K562 (cell line): ENCODE measurements around the gene RNLS. TPM values are rescaled to one million over a fixed set of nuclear protein-coding genes. Genes with fewer than 3 reads are reported as not detected.

Experiments
- ATAC-seq: fragments of 200-7000 bp; cut with Tn5 transposase; 3 replicates; pipeline ENCODE4 v1.9.1; 2020; ENCODE audit warnings: moderate library complexity
- BruUV-seq: library from RNA; stranded (reverse); fragments of 400-500 nt; replicated peaks from 2 replicates; lab custom pipeline; 2021; lab: Mats Ljungman, UMichigan
- CTCF ChIA-PET: fragments of 300-600 bp; formaldehyde crosslinking; extraction: SDS; loops from one replicate; lab custom pipeline; 2021; ENCODE audit warnings: low intra/inter-chr PET ratio; lab: Yijun Ruan, JAX
- POLR2A ChIA-PET: fragments of 300-600, 350-650 bp; sonication (Branson Sonifier 250); formaldehyde crosslinking; extraction: SDS; loops from one replicate; lab custom pipeline; 2021; ENCODE audit warnings: antibody characterized with exemption, inconsistent platforms; lab: Yijun Ruan, JAX
- DNase-seq, 4 experiments: peaks; one replicate each; pipeline versions ENCODE4 v3.0.0 to v3.0.0-alpha.2; 2011 to 2018; ENCODE audit warnings: low spot score in 3 of 4, mixed read lengths in 3 of 4; ENCODE audit errors: extremely low read depth in 1 of 4
- FAIRE-seq: peaks from 2 replicates; lab custom pipeline; 2011; peaks lifted over from hg19 to GRCh38; lab: Jason Lieb, UNC
- H2AFZ ChIP-seq: 2 replicates; pipeline ENCODE4 v1.6.0; 2011; ENCODE audit warnings: low read depth, low read length, control low read depth, inconsistent platforms
- H3K27ac ChIP-seq: fragments of 200-600 bp; 3 replicates; pipeline ENCODE4 v1.8.0; 2011; ENCODE audit warnings: low read depth, mild to moderate bottlenecking, control low read depth, inconsistent platforms, low read length, moderate library complexity, mixed read lengths; ENCODE audit errors: extremely low read depth
- H3K27me3 ChIP-seq, 2 experiments: fragments of 300-600 bp in 1 of 2; 2 replicates in 1 of 2; 3 replicates in 1 of 2; pipeline versions ENCODE4 v1.6.0 to v1.8.0; 2011; ENCODE audit warnings: inconsistent platforms in 2 of 2, low read length in 2 of 2, mild to moderate bottlenecking in 1 of 2, mixed read lengths in 1 of 2, moderate library complexity in 1 of 2; ENCODE audit not compliant: control insufficient read depth in 2 of 2, insufficient read depth in 2 of 2
- H3K36me3 ChIP-seq: fragments of 300-600 bp; 3 replicates; pipeline ENCODE4 v1.8.0; 2011; ENCODE audit warnings: mild to moderate bottlenecking, low read length, inconsistent platforms; ENCODE audit not compliant: control insufficient read depth, insufficient read depth
- H3K4me1 ChIP-seq, 2 experiments: fragments of 200-600 bp in 1 of 2; replicated peaks in 1 of 2; 2 replicates in 1 of 2; 3 replicates in 1 of 2; pipeline versions ENCODE4 v1.5.1 to v1.8.0; 2011; ENCODE audit warnings: inconsistent platforms in 2 of 2, low read length in 2 of 2, mild to moderate bottlenecking in 1 of 2, mixed read lengths in 1 of 2, moderate library complexity in 1 of 2; ENCODE audit not compliant: control insufficient read depth in 2 of 2, insufficient read depth in 2 of 2
- H3K4me2 ChIP-seq: 2 replicates; pipeline ENCODE4 v1.6.1; 2011; ENCODE audit warnings: low read length, control low read depth, inconsistent platforms, mixed read lengths; ENCODE audit not compliant: insufficient read depth
- H3K4me3 ChIP-seq: fragments of 200-600 bp; sonication (generic), shearing (Covaris generic); 2 replicates; pipeline ENCODE4 v1.5.1; 2016; ENCODE audit warnings: control low read depth, inconsistent platforms
- H3K79me2 ChIP-seq: fragments of 200-600 bp; 3 replicates; pipeline ENCODE4 v1.8.0; 2011; ENCODE audit warnings: low read length, inconsistent platforms; ENCODE audit not compliant: control insufficient read depth, insufficient read depth
- H3K9ac ChIP-seq, 2 experiments: 2 replicates each; pipeline versions ENCODE4 v1.6.0 to v1.6.1; 2011; ENCODE audit warnings: low read depth in 2 of 2, low read length in 2 of 2, control low read depth in 1 of 2, inconsistent platforms in 1 of 2, mild to moderate bottlenecking in 1 of 2, mixed read lengths in 1 of 2; ENCODE audit not compliant: insufficient read depth in 1 of 2
- H3K9me1 ChIP-seq: one replicate; pipeline ENCODE4 v1.6.0; 2011; ENCODE audit warnings: inconsistent platforms, mild to moderate bottlenecking, low read length, moderate library complexity; ENCODE audit not compliant: control insufficient read depth, insufficient read depth
- H3K9me3 ChIP-seq: replicated peaks from 2 replicates; pipeline ENCODE4 v1.5.1; 2011; ENCODE audit warnings: low read depth, low read length, inconsistent platforms; ENCODE audit not compliant: control insufficient read depth, insufficient read depth
- H4K20me1 ChIP-seq: replicated peaks from 2 replicates; pipeline ENCODE4 v1.6.1; 2011; ENCODE audit warnings: low read length, inconsistent platforms, mixed read lengths; ENCODE audit not compliant: control insufficient read depth, insufficient read depth
- BRF1 ChIP-seq: IDR thresholded peaks from 3 replicates; pipeline ENCODE4 v1.6.1; 2011; ENCODE audit warnings: borderline replicate concordance, mild to moderate bottlenecking; ENCODE audit not compliant: insufficient read length; ENCODE audit errors: extremely low read depth
- FOXA3 ChIP-seq, 2 experiments: fragments of 450-650 bp in 1 of 2; sonication (generic) in 1 of 2; formaldehyde crosslinking; IDR thresholded peaks in 1 of 2; conservative IDR thresholded peaks in 1 of 2; 2 replicates each; pipeline versions ENCODE4 v1.4.0 to v1.8.0; 2020 to 2022; ENCODE audit warnings: mild to moderate bottlenecking in 2 of 2, missing genetic modification reagents in 1 of 2
- HINFP ChIP-seq: fragments of 450-650 bp; conservative IDR thresholded peaks from 2 replicates; pipeline ENCODE4 v1.6.1; 2016; ENCODE audit warnings: missing genetic modification characterization, low read depth, mild to moderate bottlenecking, control low read depth, missing compliant biosample characterization
- HMG20A ChIP-seq: fragments of 450-650 bp; formaldehyde crosslinking; conservative IDR thresholded peaks from 2 replicates; pipeline ENCODE4 v1.4.0; 2020; ENCODE audit warnings: mild to moderate bottlenecking, mixed read lengths
- SMARCE1 ChIP-seq: fragments of 450-650 bp; IDR thresholded peaks from 2 replicates; pipeline ENCODE4 v1.7.1; 2016; ENCODE audit warnings: mild to moderate bottlenecking
- TBL1XR1 ChIP-seq, 2 experiments: IDR thresholded peaks; 2 replicates each; pipeline ENCODE4 v1.6.1; 2012; ENCODE audit warnings: improper control_type of control experiment in 2 of 2, low read length in 2 of 2, mild to moderate bottlenecking in 1 of 2
- THAP12 ChIP-seq: fragments of 250-450 bp; sonication (Bioruptor Pico); IDR thresholded peaks from 2 replicates; pipeline ENCODE4 v1.9.0; 2021; ENCODE audit warnings: mild to moderate bottlenecking, inconsistent platforms
- THRAP3 ChIP-seq: fragments of 450-650 bp; IDR thresholded peaks from 2 replicates; pipeline ENCODE4 v1.6.1; 2016; ENCODE audit warnings: mild to moderate bottlenecking, inconsistent platforms, borderline replicate concordance
- TOE1 ChIP-seq, 2 experiments: fragments of 450-650 bp in 1 of 2; sonication (generic) in 1 of 2; formaldehyde crosslinking in 1 of 2; IDR thresholded peaks; 2 replicates each; pipeline versions ENCODE4 v1.7.1 to v1.8.0; 2016 to 2022; ENCODE audit warnings: borderline replicate concordance in 2 of 2, mild to moderate bottlenecking in 2 of 2, antibody characterized with exemption in 1 of 2, inconsistent platforms in 1 of 2, low read depth in 1 of 2, missing genetic modification reagents in 1 of 2, moderate library complexity in 1 of 2
- ZEB2 ChIP-seq: fragments of 450-650 bp; IDR thresholded peaks from 2 replicates; pipeline ENCODE4 v1.6.1; 2016
- ZFP1 ChIP-seq: fragments of 450-650 bp; formaldehyde crosslinking; IDR thresholded peaks from 2 replicates; pipeline ENCODE4 v1.4.0; 2020; ENCODE audit warnings: mild to moderate bottlenecking, mixed read lengths
- ZNF785 ChIP-seq: fragments of 250-450 bp; sonication (Bioruptor Pico); IDR thresholded peaks from 2 replicates; pipeline ENCODE4 v1.4.0; 2020; ENCODE audit warnings: mild to moderate bottlenecking
- ZNF79 ChIP-seq: fragments of 250-450 bp; sonication (Bioruptor Pico); IDR thresholded peaks from 2 replicates; pipeline ENCODE4 v1.4.0; 2020; ENCODE audit warnings: low read depth, mild to moderate bottlenecking, moderate library complexity
- in situ Hi-C: fragments of 300-500 bp; cut with MboI; formaldehyde crosslinking; loops from 4 replicates; pipeline ENCODE4 v1.15.0; 2018; ENCODE audit warnings: inconsistent platforms, mixed read lengths
- intact Hi-C: fragments of 100-400 bp; cut with micrococcal nuclease; formaldehyde crosslinking; loops from 2 replicates; pipeline ENCODE4 v1.14.2; 2022
- polyA plus RNA-seq, 8 experiments: library from polyadenylated mRNA; depleted of rRNA in 4 of 8; stranded (reverse) in 5 of 8; unstranded in 3 of 8; fragments of >200 nt; fragmentation: Nextera tagmentation in 2 of 8; fragmentation: Illumina TruSeq in 1 of 8; extraction: Ambion mirVana in 2 of 8; extraction: Trizol in 1 of 8; gene quantifications; 2 replicates each; pipeline versions ENCODE4 v1.2.1 to v1.2.3, GENCODE V29; 2011 to 2014; ENCODE audit warnings: inconsistent platforms in 1 of 8, missing spikeins in 1 of 8
- total RNA-seq, 7 experiments: library from RNA; depleted of rRNA in 6 of 7; stranded (reverse); fragments of >200 nt in 6 of 7; fragmentation: Illumina TruSeq in 2 of 7; extraction: Trizol in 2 of 7; gene quantifications; 2 replicates each; pipeline versions ENCODE4 v1.2.1 to v1.2.3, GENCODE V29; 2011 to 2021; ENCODE audit warnings: low replicate concordance in 1 of 7

RNLS gene
- total and polyA plus RNA-seq, 9 of the 15 experiments (the other 6 are each of a cell fraction or from before 2014, with no cell fraction given): 0.14 to 0.72 (median 0.41) TPM; not detected in 3

- intact Hi-C loops (no loop called here), in situ Hi-C loops (no loop called here)
- FAIRE-seq: no peak
- H3K36me3 ChIP-seq: no peaks in the 10 kb centered on the region
- H3K4me1 ChIP-seq: no peaks in the 10 kb centered on the region
- H3K9me1 ChIP-seq: no peaks in the 10 kb centered on the region
- H3K27me3 ChIP-seq: no peaks in the 10 kb centered on the region
- DNase-seq: no peak
- H2AFZ ChIP-seq: no peak overlapping the region
- H3K9me3 ChIP-seq: no peaks in the 10 kb centered on the region
- no peak overlapping the region for H3K4me2 ChIP-seq
- POLR2A ChIA-PET: no interaction called here
- H3K9ac ChIP-seq: no peak overlapping the region
- H4K20me1 ChIP-seq: no peaks in the 10 kb centered on the region
- no peak overlapping the region for H3K27ac ChIP-seq
- no TSS peak for BruUV-seq
- TF ChIP-seq ZFP1 (CRISPR knock-in tag): no peak
- no peak for TF ChIP-seq FOXA3 (CRISPR knock-in tag; conservative IDR thresholded peaks at IDR 0.05 in 1 of 2, IDR thresholded peaks at IDR 0.05 in 1 of 2)
- TF ChIP-seq TOE1 (IDR thresholded peaks at IDR 0.05; ENCODE audit: borderline replicate concordance): no peak
- TF ChIP-seq TOE1 (CRISPR knock-in tag; IDR thresholded peaks at IDR 0.05; ENCODE audit: borderline replicate concordance, low read depth): no peak
- TF ChIP-seq ZNF785 (CRISPR knock-in tag): no peak
- no peak for TF ChIP-seq HINFP (tag)
- no peak for TF ChIP-seq TBL1XR1 (IDR thresholded peaks at IDR 0.05; ENCODE audit: low read length in 2 of 2)
- no peak for TF ChIP-seq THAP12 (CRISPR knock-in tag)
- no peak for TF ChIP-seq BRF1
- no peak for TF ChIP-seq THRAP3
- no peak for TF ChIP-seq ZEB2
- TF ChIP-seq HMG20A: no peak
- no peak for TF ChIP-seq ZNF79 (CRISPR knock-in tag)
- TF ChIP-seq SMARCE1: no peak
- TF ChIP-seq, all 486 proteins: peak for 0
- no peaks in the 10 kb centered on the region for H3K79me2 ChIP-seq
- H3K4me3 ChIP-seq: no peak overlapping the region
- no peak for ATAC-seq
- CTCF ChIA-PET: no interaction called here
Measured at GRCh38 chr10:88261152-88261551, 322.0 kb downstream of the RNLS start.
